DND-41 (cell line): ENCODE results near the gene KRI1.
A peak's percentile ranks its signal among the peaks of the same experiment; 100 is the strongest.
"Not testable (repeated sequence)": the region's sequence is repeated elsewhere in the genome, so short reads cannot be mapped to it uniquely, and the experiment has no call there.

Experiments
- ATAC-seq: fragments of 200-7000 bp; cut with Tn5 transposase; 3 replicates; pipeline ENCODE4 v1.9.1; 2021; ENCODE audit warnings: low read depth; ENCODE audit not compliant: insufficient read depth
- DNase-seq: peaks from one replicate; pipeline ENCODE4 v3.0.0-alpha.2; 2020
- H2AFZ ChIP-seq: 2 replicates; pipeline ENCODE4 v1.6.0; 2012; ENCODE audit warnings: low read depth, low read length
- H3K27ac ChIP-seq: 2 replicates; pipeline ENCODE4 v1.5.1; 2012; ENCODE audit warnings: low read length, inconsistent platforms
- H3K27me3 ChIP-seq: fragments of 200-600 bp; sonication (generic); 2 replicates; pipeline ENCODE4 v1.6.0; 2012; ENCODE audit warnings: low read length, mild to moderate bottlenecking, inconsistent platforms; ENCODE audit not compliant: insufficient read depth, poor library complexity
- H3K36me3 ChIP-seq: 2 replicates; pipeline ENCODE4 v1.5.1; 2012; ENCODE audit warnings: low read length, inconsistent platforms; ENCODE audit not compliant: insufficient read depth
- H3K4me1 ChIP-seq: 2 replicates; pipeline ENCODE4 v1.5.1; 2012; ENCODE audit warnings: mild to moderate bottlenecking, low read length; ENCODE audit not compliant: insufficient read depth
- H3K4me2 ChIP-seq: 2 replicates; pipeline ENCODE4 v1.6.0; 2012; ENCODE audit warnings: mild to moderate bottlenecking, moderate library complexity, low read length, inconsistent platforms; ENCODE audit not compliant: insufficient read depth
- H3K4me3 ChIP-seq, 2 experiments: fragments of 200-600 bp in 1 of 2; shearing (Covaris generic) in 1 of 2; 2 replicates each; pipeline ENCODE4 v1.5.1; 2012 to 2016; ENCODE audit warnings: inconsistent platforms in 2 of 2, low read length in 2 of 2, mild to moderate bottlenecking in 2 of 2, low read depth in 1 of 2, moderate library complexity in 1 of 2
- H3K79me2 ChIP-seq: 2 replicates; pipeline ENCODE4 v1.6.0; 2012; ENCODE audit warnings: low read length, inconsistent platforms; ENCODE audit not compliant: insufficient read depth
- H3K9ac ChIP-seq: 2 replicates; pipeline ENCODE4 v1.6.0; 2012; ENCODE audit warnings: low read depth, mild to moderate bottlenecking, inconsistent platforms, low read length, moderate library complexity
- H3K9me3 ChIP-seq: 2 replicates; pipeline ENCODE4 v1.5.1; 2012; ENCODE audit warnings: low read length, moderate library complexity, mild to moderate bottlenecking, inconsistent platforms; ENCODE audit not compliant: insufficient read depth, severe bottlenecking
- H4K20me1 ChIP-seq: 2 replicates; pipeline ENCODE4 v1.6.0; 2012; ENCODE audit warnings: low read length; ENCODE audit not compliant: insufficient read depth
- CTCF ChIP-seq: IDR thresholded peaks from 2 replicates; pipeline ENCODE4 v1.5.1; 2012; ENCODE audit warnings: borderline replicate concordance, low read length, moderate library complexity, mild to moderate bottlenecking; ENCODE audit not compliant: poor library complexity, severe bottlenecking; ENCODE audit errors: extremely low read depth
- EZH2 ChIP-seq: IDR thresholded peaks from 3 replicates; pipeline ENCODE4 v1.6.1; 2012; ENCODE audit warnings: borderline replicate concordance, low read depth, mild to moderate bottlenecking, moderate library complexity, low read length, inconsistent platforms; ENCODE audit not compliant: severe bottlenecking

Gene KRI1

GRCh38 chr19:10544242-10544752 is 21.5 kb downstream of the KRI1 start:
- Histone ChIP-seq H3K4me3 (peak overlapping the region; percentile 89 to 91), H3K9ac (peak overlapping the region; percentile 98), H3K27me3 (no peaks in the 10 kb centered on the region), H3K36me3 (peaks cover 35% of the 10 kb centered on the region), H3K27ac (peak overlapping the region; percentile 83), H3K9me3 (no peaks in the 10 kb centered on the region), H4K20me1 (peaks cover 8% of the 10 kb centered on the region; the same call in 1 of the 2 replicates), H3K79me2 (peaks cover 46% of the 10 kb centered on the region), H2AFZ (peak overlapping the region; percentile 82), H3K4me1 (peaks cover 25% of the 10 kb centered on the region), H3K4me2 (peak overlapping the region; percentile 94)
- TF ChIP-seq CTCF (no peak), EZH2 (no peak)
- ATAC-seq, result peak; percentile 7; the same call in 2 of the 3 replicates
- no peak for DNase-seq

- H3K27ac ChIP-seq, result peak within 1 kb of the TSS; percentile 83
- TF ChIP-seq EZH2 (no peak), CTCF (no peak)
- H3K4me3 ChIP-seq, result peak within 1 kb of the TSS; percentile 89 to 91
- H3K79me2 ChIP-seq, result peaks cover 41% of the 10 kb centered on the region
- peaks cover 25% of the 10 kb centered on the region for H3K4me1 ChIP-seq
- peak within 1 kb of the TSS; percentile 98 for H3K9ac ChIP-seq
- peak; percentile 86 for ATAC-seq
- peaks cover 8% of the 10 kb centered on the region; the same call in 1 of the 2 replicates for H4K20me1 ChIP-seq
- no peaks in the 10 kb centered on the region for H3K9me3 ChIP-seq
- peaks cover 29% of the 10 kb centered on the region for H3K36me3 ChIP-seq
- DNase-seq, result peak; percentile 89
- peak within 1 kb of the TSS; percentile 94 for H3K4me2 ChIP-seq
- H3K27me3 ChIP-seq, result no peaks in the 10 kb centered on the region
- peak within 1 kb of the TSS; percentile 82 for H2AFZ ChIP-seq
Observed at GRCh38 chr19:10543420-10544241, 22.2 kb downstream of the KRI1 start, which contains the start of gene ATG4D. TSS of gene ATG4D (plus strand) at chr19:10543904. CDS start at chr19:10544091, 187 bp downstream.

GRCh38 chr19:10543059-10543419 is 22.8 kb downstream of the KRI1 start:
- Histone ChIP-seq H4K20me1 (peaks cover 8% of the 10 kb centered on the region; the same call in 1 of the 2 replicates), H3K79me2 (peaks cover 35% of the 10 kb centered on the region), H2AFZ (peak overlapping the region; percentile 35; the same call in 1 of the 2 replicates), H3K4me1 (peaks cover 25% of the 10 kb centered on the region), H3K27me3 (no peaks in the 10 kb centered on the region), H3K36me3 (peaks cover 23% of the 10 kb centered on the region), H3K9ac (peak overlapping the region; percentile 98; the same call in 1 of the 2 replicates), H3K4me3 (peak overlapping the region in 1 of 2 experiments; percentile 91; a peak in 2 of 4 replicates), H3K4me2 (peak overlapping the region; percentile 94), H3K9me3 (no peaks in the 10 kb centered on the region), H3K27ac (no peak overlapping the region)
- no peak for TF ChIP-seq EZH2
- TF ChIP-seq CTCF, result no peak
- DNase-seq (no peak), ATAC-seq (no peak)

GRCh38 chr19:10539016-10539415 is 26.8 kb downstream of the KRI1 start:
- H3K9ac ChIP-seq, H3K9me3 ChIP-seq, H2AFZ ChIP-seq, H3K4me3 ChIP-seq, H3K4me2 ChIP-seq, H3K36me3 ChIP-seq, H3K27ac ChIP-seq, H3K79me2 ChIP-seq, H3K27me3 ChIP-seq, H4K20me1 ChIP-seq, DNase-seq, ATAC-seq, H3K4me1 ChIP-seq: not testable (repeated sequence)
